ENCODE data around the gene CERS6.

The CERS6 gene

DNA sequence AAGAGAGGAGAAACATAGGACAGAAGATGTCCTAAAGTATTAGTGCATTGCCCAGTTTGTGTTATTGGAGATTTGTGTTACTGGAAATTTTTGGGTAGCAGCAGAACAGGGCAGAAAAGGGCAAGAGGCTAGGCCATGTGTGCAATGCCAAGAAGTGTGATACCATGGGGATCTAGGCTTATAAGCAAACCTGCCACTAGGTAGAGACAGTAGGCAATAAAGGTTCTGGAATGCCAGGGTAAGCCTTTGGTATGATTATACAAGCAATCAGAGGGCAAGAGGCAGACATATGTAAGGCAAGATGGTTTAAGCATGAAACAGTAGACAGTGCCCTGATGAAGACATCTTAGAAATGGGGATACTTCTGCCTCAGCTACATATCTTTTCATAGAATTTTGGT, 12.3 kb upstream of the CERS6 start:
- no peak for DNase-seq (ENCODE audit: low read depth)

GRCh38 chr2:168445960-168446359, 10.1 kb upstream of the CERS6 start:
- DNase-seq (ENCODE audit: low read depth), result no peak

DNA sequence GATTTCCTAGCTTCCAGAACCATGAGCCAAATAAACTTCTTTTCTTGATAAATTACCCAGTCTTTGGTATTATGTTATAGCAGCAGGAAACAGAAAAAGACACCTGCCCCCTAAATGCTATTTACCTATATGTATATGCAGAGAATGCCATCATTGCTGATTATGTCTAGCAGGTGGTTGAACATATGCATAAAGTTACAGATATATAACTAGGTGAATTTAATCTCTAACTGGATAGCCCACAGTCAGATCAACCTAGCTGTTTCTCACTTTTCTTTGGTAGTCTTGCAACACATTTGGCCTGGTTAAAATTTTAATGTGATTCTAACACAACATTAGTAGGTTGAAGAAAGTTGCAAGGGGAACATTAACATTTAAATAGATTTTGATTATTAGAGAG, 7.1 kb upstream of the CERS6 start:
- no peak for DNase-seq (ENCODE audit: low read depth)

DNA sequence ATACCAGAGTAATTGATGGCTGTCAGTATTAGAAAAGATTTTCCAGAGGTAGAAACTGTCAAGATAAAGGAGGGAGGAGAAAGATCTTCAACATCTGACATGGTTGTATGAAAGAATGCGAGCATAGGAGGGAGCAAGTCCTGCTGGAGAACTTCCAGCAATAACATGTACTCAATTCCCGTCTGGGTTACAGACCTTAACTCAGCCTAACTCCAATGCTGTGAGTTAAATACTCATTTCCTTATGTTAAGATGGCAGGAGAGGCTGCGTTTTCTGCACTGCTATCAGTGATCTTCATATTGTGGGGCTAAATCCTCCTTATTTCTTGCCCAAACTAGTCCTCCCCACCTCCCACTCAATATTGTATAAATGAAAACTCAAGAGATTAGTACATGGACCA, 6.7 kb upstream of the CERS6 start:
- DNase-seq (ENCODE audit: low read depth), result peak; percentile 70

GRCh38 chr2:168450171-168450570, 5.9 kb upstream of the CERS6 start:
- DNase-seq (ENCODE audit: low read depth), result no peak

- DNase-seq (ENCODE audit: low read depth), result no peak
These were observed 5.3 kb upstream of the CERS6 start for GRCh38 chr2:168450732-168451131.

DNA sequence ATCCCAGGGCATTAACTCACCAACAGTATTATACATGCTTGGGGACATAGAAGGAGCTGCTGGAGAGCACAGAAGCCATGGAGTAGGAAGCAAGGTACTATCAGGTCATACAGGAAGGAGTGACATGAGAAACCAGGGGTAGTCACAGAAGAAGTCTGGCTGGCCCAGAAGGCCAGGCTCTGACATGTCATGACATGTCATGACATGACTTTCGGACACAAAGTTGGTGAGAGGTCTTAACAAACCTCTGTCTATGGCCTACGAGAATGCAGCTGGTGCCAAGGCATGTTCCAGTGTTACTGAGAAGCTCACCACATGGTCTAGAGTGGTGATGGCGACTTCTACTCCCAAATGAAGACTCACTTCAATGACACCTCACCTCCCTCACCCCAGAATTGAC, 3.3 kb upstream of the CERS6 start:
- DNase-seq (ENCODE audit: low read depth), result no peak

GRCh38 chr2:168453404-168453803, 2.7 kb upstream of the CERS6 start:
- DNase-seq (ENCODE audit: low read depth), result no peak

GRCh38 chr2:168454737-168455644, 1.1 kb upstream of the CERS6 start:
- no peak for DNase-seq (ENCODE audit: low read depth)

DNA sequence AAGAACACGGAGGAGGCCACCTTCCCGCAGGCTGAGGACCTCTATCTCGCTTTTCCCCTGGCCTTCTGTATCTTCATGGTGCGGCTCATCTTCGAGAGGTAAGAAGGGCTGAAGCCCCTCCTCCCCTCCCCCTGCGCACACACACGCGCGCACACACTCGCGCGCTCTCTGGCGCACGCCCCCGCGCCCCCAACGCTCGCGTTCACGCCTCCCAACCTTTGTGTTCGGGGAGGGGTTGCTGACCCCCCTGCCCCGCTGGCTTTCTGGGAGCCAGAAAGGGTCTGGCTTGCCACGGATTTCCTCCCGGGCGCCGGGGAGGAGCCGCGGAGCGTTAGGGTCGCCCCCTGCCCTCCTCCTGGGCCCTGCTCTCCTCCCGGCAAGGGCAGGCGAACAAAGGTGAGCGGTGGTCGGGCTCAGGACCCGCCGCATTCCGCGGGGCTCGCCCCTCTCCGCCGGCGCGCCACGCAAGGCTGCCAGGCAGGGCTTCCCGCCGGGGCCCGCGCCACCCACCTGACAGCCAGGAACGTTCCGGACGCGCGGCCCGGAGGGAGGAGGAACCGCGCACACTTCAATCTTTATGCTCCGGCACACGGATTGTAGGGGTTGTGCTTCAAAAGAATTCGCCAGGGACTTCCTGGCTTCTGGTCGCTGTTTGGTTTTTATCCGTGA, 583 bp downstream of the CERS6 start:
- DNase-seq (ENCODE audit: low read depth), result peak; percentile 42

GRCh38 chr2:168457190-168457895, 1.3 kb downstream of the CERS6 start:
- DNase-seq (ENCODE audit: low read depth), result no peak

DNA sequence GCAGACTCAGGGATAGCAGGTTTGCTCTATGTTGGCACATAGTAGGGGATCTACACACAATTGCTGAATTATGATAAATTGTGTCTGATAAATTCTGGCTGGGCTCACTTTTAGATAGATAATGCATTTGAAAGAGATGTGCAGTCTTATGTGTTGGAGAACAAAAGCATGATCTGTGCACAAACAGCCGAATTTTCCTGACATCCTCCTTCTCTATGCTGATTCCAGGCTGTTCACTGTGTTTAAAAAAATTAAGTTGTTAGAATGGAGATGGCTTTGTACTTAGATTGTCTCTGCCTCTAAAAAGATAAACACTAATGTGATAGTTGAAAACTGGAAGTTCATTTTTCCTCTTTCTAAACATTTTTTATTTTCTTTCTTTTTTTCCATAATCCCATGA, 2.1 kb downstream of the CERS6 start:
- no peak for DNase-seq (ENCODE audit: low read depth)

- no peak for DNase-seq (ENCODE audit: low read depth)
These were observed 3.2 kb downstream of the CERS6 start for GRCh38 chr2:168459256-168459655.

GRCh38 chr2:168460571-168460970, 4.5 kb downstream of the CERS6 start:
- no peak for DNase-seq (ENCODE audit: low read depth)

- DNase-seq (ENCODE audit: low read depth), result no peak
These were observed 5.3 kb downstream of the CERS6 start for GRCh38 chr2:168461178-168461941.

DNA sequence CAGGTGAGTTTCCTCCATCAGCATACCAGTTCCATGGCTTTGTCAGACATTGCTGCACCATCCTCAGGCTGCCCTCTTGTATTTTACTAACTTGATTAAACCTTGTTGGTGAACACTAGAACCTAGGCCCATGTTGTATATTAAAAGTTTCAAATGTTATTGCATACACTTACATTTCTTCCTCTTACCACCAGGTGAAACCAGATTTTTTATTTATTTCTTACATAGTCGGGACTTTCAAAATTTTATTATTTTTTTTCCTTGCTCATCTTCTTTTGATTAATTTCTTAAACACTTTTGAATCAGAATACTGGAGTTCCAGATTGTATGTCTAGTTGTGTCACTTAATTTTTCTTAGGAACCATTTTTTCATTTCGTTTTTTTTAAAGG, 5.9 kb downstream of the CERS6 start:
- DNase-seq (ENCODE audit: low read depth), result no peak

DNA sequence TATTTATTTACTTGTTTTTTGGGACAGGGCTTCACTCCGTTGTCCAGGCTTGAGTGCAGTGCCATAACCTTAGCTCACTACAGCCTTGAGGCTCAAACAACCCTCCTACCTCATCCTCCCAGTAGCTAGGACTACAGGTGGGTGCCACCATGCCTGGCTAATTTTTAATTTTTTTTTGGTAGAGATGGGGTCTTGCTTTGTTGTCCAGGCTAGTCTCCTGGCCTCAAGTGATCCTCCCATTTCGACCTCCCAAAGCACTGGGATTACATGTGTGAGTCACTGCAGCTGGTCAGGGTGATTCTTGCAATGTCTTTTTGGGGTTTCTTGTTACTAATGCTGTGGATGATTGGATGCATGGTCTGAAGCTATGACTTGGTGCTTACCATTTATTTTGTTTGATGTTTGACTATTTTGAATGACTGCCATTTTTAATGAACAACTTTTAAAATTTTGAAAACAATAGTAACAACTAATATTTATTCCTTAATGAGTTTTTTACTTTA, 6.5 kb downstream of the CERS6 start:
- DNase-seq (ENCODE audit: low read depth), result no peak

DNA sequence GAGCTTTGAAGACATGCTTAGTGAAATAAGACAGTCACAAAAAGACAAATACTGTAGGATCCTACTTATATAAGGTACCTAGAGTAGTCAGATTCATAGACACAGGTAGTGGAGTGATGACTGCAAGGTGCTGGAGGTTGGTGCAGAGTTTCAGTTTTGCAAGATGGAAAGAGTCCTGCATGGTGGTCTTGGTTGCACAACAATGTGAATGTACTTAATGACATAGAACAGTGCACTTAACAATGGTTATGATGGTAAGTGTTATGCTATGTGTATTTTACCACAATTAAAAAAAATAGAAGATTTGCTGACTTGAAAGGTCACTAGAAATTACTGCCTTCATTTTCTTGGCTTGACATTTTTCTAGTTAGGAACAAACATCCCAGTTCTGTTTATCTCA, 9.5 kb downstream of the CERS6 start:
- DNase-seq (ENCODE audit: low read depth), result no peak

- no peak for DNase-seq (ENCODE audit: low read depth)
These were observed 10.2 kb downstream of the CERS6 start for GRCh38 chr2:168466190-168466737.

DNA sequence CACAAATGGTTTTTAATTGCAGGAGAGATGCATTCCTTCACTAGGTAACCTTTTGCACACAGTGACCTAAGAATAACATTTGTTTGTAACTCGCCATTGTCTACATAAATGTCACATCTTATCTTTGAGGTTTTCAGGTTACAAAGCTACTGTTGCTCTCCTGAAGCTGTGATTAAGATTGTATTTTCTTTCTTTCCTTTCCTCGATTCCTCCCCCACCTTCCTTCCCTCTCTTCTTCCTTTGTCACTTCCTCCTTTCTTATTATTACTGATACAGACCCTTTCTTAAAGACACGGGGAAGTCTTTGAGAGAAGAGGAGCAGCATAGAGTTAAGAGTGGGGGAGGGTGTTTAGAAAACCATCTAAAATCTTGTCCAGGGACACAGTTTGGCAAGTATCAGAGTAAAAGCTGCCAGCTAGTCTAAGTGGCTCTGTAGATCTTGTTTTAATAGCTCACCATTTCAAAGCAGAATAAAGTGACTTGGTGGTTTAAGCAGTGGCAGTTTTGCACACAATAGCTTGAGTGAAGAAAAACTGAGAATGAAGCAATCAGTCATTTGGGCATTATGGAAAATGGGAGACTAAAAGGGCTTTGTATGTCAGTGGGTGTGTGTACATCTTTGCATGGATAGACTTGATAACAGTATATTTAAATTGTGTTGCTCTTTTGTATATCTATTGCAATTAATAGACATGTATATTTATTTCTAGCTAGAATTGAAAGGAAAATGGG, 10.9 kb downstream of the CERS6 start:
- no peak for DNase-seq (ENCODE audit: low read depth)

DNA sequence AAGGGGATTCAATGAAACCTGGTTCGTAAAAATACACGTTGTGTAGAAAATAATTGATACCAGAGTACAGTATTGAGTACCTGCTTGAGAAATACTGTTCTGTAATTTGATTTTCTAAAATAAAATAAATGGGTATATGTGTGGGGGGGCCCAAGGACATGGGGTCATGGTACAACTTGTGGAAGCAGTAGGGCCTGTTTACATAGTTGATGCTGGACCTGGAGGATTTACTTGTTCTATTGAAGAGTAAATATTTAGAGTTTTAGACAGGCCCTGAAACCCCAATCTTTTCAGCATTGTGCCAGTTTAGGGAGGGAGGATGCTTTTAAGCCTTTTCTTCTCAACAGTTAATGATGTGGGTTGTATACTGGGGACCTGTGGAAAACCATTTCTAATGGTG, 11.7 kb downstream of the CERS6 start:
- no peak for DNase-seq (ENCODE audit: low read depth)

Data from iris pigment epithelial cell (primary cell).